ENCODE data around the gene KCNJ5.

- TF ChIP-seq POLR2AphosphoS5 (IDR thresholded peaks at IDR 0.05; ENCODE audit: insufficient read depth in 1 of 2, low read depth in 1 of 2) = no peak
- TF ChIP-seq CTCF (IDR thresholded peaks at IDR 0.05) = no peak
- TF ChIP-seq POLR2A (IDR thresholded peaks at IDR 0.05) = no peak
These were observed 22.1 kb upstream of the KCNJ5 start for GRCh38 chr11:128868841-128869671.

Measured in vagina (tissue), 2 donors.